SU-DHL-6 (cell line): ENCODE results near the gene ANKRD49.

Experiments
- H2AFZ ChIP-seq: fragments of 200-600 bp; sonication (generic); 2 replicates; pipeline ENCODE4 v1.6.1; 2014; ENCODE audit warnings: low read depth, mild to moderate bottlenecking, moderate library complexity, mixed read lengths, antibody characterized with exemption, low read length; ENCODE audit not compliant: severe bottlenecking
- H3F3A ChIP-seq: fragments of 200-600 bp; shearing (Covaris generic); 2 replicates; pipeline ENCODE4 v1.6.0; 2016; ENCODE audit warnings: antibody characterized with exemption, mild to moderate bottlenecking; ENCODE audit not compliant: insufficient read depth
- H3K27ac ChIP-seq: fragments of 200-600 bp; sonication (generic); 2 replicates; pipeline ENCODE4 v1.5.1; 2016; ENCODE audit warnings: low read depth, mild to moderate bottlenecking, low read length, moderate library complexity, mixed read lengths
- H3K27me3 ChIP-seq: fragments of 200-600 bp; sonication (generic), shearing (Covaris generic); 2 replicates; pipeline ENCODE4 v1.6.0; 2014; ENCODE audit warnings: mild to moderate bottlenecking, low read length
- H3K36me3 ChIP-seq: fragments of 200-600 bp; sonication (generic); 2 replicates; pipeline ENCODE4 v1.6.1; 2014; ENCODE audit warnings: mild to moderate bottlenecking, low read length, mixed read lengths
- H3K4me2 ChIP-seq: fragments of 300-600, 200-600 bp; shearing (Covaris generic), sonication (generic); 2 replicates; pipeline ENCODE4 v1.6.0; 2014; ENCODE audit warnings: low read length, low read depth, mild to moderate bottlenecking; ENCODE audit not compliant: poor library complexity, severe bottlenecking
- H3K4me3 ChIP-seq: fragments of 200-600 bp; sonication (generic); 2 replicates; pipeline ENCODE4 v1.5.1; 2014; ENCODE audit warnings: antibody characterized with exemption, low read length, mild to moderate bottlenecking, mixed read lengths; ENCODE audit not compliant: insufficient read depth, poor library complexity, severe bottlenecking
- H3K79me2 ChIP-seq: fragments of 200-600 bp; sonication (generic); 2 replicates; pipeline ENCODE4 v1.6.1; 2014; ENCODE audit warnings: mild to moderate bottlenecking, low read length, moderate library complexity; ENCODE audit not compliant: insufficient read depth
- H3K9ac ChIP-seq: fragments of 200-600 bp; sonication (generic); 2 replicates; pipeline ENCODE4 v1.7.0; 2014; ENCODE audit warnings: mild to moderate bottlenecking, low read length
- H3K9me2 ChIP-seq: fragments of 200-600 bp; sonication (generic); replicated peaks from 2 replicates; pipeline ENCODE4 v1.6.1; 2014; ENCODE audit warnings: low read length; ENCODE audit not compliant: insufficient read depth
- H3K9me3 ChIP-seq: fragments of 200-600 bp; sonication (generic); 2 replicates; pipeline ENCODE4 v1.6.1; 2014; ENCODE audit warnings: low read length, mixed read lengths; ENCODE audit not compliant: insufficient read depth
- H4K20me1 ChIP-seq: fragments of 200-600 bp; sonication (generic); 2 replicates; pipeline ENCODE4 v1.6.1; 2014; ENCODE audit warnings: low read depth, mild to moderate bottlenecking, antibody characterized with exemption, low read length, moderate library complexity, mixed read lengths
- EZH2phosphoT487 ChIP-seq: fragments of 200-600 bp; sonication (generic), shearing (Covaris generic); conservative IDR thresholded peaks from 2 replicates; pipeline ENCODE4 v1.6.1; 2018; ENCODE audit warnings: mild to moderate bottlenecking, antibody characterized with exemption, low read length, moderate library complexity, mixed read lengths
- TF ChIP-seq, protein P1 (sequence below): fragments of 200-600 bp; sonication (generic); IDR thresholded peaks from one replicate; pipeline ENCODE4 v1.5.1; 2017; ENCODE audit warnings: antibody characterized with exemption, mild to moderate bottlenecking, low read length, moderate library complexity; ENCODE audit not compliant: insufficient read depth, poor library complexity, severe bottlenecking

Gene ANKRD49

DNA sequence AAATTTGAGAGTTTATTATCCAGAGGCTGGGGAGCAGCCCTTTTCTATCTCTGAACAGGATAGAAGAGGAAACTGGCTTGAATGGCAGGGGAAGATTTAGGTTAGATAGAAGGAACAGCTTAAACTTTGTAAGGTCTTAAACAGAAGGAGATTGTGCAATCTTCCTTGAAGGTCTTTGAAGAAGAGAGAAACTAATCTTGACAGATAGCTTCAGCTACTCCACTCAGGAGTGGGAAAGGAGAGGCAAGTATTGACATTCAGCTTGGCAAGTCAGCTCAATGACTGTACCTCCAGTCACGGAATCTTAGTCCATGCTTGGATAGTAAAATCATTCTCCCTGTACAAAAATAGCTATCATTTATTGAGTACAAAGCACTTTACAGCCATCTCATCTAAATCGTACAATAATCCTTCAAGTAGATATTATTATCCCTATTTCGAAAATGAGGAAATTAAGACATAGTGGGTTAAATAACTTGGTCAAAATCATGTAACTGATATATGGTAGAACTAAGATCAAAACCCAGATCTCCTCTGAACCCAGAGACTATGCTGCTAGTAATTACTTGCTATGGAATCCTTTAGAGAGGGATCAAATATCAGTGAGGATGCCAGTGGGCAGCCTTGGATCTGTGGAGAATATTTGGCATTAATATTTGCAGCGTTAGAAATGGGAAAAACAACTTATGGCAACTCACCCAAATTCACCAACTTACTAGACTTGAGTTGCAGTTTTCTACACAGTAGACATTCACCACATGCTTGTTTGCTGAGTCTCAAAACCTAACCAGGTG lies 33.1 kb downstream of the ANKRD49 start:
- Histone ChIP-seq H4K20me1 (no peaks in the 10 kb centered on the region), H3K4me2 (no peak overlapping the region), H3K9me2 (no peaks in the 10 kb centered on the region), H3K79me2 (no peaks in the 10 kb centered on the region), H3K4me3 (no peak overlapping the region), H3K9ac (no peak overlapping the region), H3K9me3 (no peaks in the 10 kb centered on the region), H3K27me3 (no peaks in the 10 kb centered on the region; the same call in 1 of the 2 replicates), H3K27ac (no peak overlapping the region), H3F3A (no peaks in the 10 kb centered on the region), H3K36me3 (no peaks in the 10 kb centered on the region), H2AFZ (no peak overlapping the region)
- TF ChIP-seq EZH2phosphoT487, result no peak
- TF ChIP-seq, protein P1, sequence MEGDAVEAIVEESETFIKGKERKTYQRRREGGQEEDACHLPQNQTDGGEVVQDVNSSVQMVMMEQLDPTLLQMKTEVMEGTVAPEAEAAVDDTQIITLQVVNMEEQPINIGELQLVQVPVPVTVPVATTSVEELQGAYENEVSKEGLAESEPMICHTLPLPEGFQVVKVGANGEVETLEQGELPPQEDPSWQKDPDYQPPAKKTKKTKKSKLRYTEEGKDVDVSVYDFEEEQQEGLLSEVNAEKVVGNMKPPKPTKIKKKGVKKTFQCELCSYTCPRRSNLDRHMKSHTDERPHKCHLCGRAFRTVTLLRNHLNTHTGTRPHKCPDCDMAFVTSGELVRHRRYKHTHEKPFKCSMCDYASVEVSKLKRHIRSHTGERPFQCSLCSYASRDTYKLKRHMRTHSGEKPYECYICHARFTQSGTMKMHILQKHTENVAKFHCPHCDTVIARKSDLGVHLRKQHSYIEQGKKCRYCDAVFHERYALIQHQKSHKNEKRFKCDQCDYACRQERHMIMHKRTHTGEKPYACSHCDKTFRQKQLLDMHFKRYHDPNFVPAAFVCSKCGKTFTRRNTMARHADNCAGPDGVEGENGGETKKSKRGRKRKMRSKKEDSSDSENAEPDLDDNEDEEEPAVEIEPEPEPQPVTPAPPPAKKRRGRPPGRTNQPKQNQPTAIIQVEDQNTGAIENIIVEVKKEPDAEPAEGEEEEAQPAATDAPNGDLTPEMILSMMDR, result no peak

DNA sequence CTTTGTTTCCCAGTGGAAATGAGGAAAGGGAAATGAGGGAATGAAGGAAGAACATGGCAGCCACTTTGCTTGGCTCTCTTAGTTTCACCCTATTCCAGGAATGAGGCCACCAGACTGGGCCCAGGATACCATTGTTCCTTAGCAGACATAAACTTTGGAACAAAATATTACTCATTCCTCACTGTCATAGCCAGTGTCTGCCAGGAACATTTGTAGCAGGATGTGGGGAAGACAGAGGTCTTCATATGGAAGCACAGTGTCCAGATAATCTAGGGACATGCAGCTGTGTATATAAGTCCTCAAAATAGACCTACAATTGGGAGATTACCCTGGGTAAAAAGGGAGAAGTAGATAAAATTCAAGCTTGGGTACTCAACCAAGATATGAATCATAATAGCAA lies 34.8 kb downstream of the ANKRD49 start:
- no peak overlapping the region for H3K4me3 ChIP-seq
- no peak overlapping the region for H3K27ac ChIP-seq
- no peaks in the 10 kb centered on the region for H3K9me2 ChIP-seq
- H3K79me2 ChIP-seq, result no peaks in the 10 kb centered on the region
- TF ChIP-seq, protein P1, result no peak
- TF ChIP-seq EZH2phosphoT487, result no peak
- no peaks in the 10 kb centered on the region for H3K9me3 ChIP-seq
- no peaks in the 10 kb centered on the region; the same call in 1 of the 2 replicates for H3K27me3 ChIP-seq
- H3K36me3 ChIP-seq, result no peaks in the 10 kb centered on the region
- H2AFZ ChIP-seq, result no peak overlapping the region
- H4K20me1 ChIP-seq, result no peaks in the 10 kb centered on the region
- H3K9ac ChIP-seq, result no peak overlapping the region
- no peaks in the 10 kb centered on the region for H3F3A ChIP-seq
- H3K4me2 ChIP-seq, result no peak overlapping the region

DNA sequence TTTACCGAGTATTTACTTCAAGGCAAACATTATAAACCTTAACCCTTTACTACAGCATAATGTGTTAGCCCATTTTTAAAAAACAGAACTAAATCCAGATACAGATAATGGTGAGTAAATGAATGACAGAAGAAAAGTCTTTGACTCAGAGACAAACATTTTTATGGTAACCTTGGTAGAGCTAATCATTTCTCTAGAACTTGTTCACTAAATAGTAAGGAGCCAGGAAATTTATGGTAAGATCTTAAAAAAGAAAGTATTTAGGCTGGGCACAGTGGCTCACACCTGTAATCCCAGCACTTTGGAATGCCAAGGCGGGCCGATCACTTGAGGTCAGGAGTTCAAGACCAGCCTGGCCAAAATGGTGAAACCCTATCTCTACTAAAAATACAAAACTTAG lies 38.4 kb downstream of the ANKRD49 start:
- H2AFZ ChIP-seq, result no peak overlapping the region

More for the DNA sequence above, 38.4 kb downstream of the ANKRD49 start:
- H3K27ac ChIP-seq, result no peak overlapping the region
- H3K27me3 ChIP-seq, result no peaks in the 10 kb centered on the region; the same call in 1 of the 2 replicates
- H3K9me3 ChIP-seq, result no peaks in the 10 kb centered on the region
- no peaks in the 10 kb centered on the region for H4K20me1 ChIP-seq
- H3K9ac ChIP-seq, result no peak overlapping the region
- H3K4me3 ChIP-seq, result no peak overlapping the region
- no peaks in the 10 kb centered on the region for H3K36me3 ChIP-seq
- TF ChIP-seq EZH2phosphoT487, result no peak
- TF ChIP-seq, protein P1, result no peak
- H3K9me2 ChIP-seq, result no peaks in the 10 kb centered on the region
- no peaks in the 10 kb centered on the region for H3F3A ChIP-seq
- H3K79me2 ChIP-seq, result no peaks in the 10 kb centered on the region
- H3K4me2 ChIP-seq, result no peak overlapping the region
